C4-2B (cell line): ENCODE measurements around the gene SHMT2.

Experiments used
- ZFX ChIP-seq: fragments of 450-650 bp; IDR thresholded peaks from 2 replicates; pipeline ENCODE4 v1.6.1; 2017
- TF ChIP-seq, protein P1 (sequence below): fragments of 450-650 bp; conservative IDR thresholded peaks from 2 replicates; pipeline ENCODE4 v1.5.1; 2017; ENCODE audit warnings: mild to moderate bottlenecking

DNA sequence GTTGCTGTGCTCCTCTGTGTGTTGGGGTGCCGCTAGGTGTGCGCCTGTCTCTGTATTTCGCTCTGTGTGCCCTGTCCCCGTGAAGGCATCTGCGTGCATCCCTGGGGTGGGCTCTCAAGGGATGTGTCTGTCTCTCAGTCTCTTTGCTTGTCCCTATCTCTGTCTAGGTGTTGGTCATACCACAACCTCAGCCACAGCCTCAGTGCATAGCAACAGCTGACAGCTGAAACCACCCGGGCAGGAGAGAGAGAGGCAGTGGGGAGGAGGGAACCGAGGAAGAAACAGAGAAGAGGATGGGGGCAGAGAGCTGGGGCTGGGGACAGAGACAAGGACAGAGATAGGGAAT is 13.9 kb upstream of the SHMT2 start:
- TF ChIP-seq, protein P1, sequence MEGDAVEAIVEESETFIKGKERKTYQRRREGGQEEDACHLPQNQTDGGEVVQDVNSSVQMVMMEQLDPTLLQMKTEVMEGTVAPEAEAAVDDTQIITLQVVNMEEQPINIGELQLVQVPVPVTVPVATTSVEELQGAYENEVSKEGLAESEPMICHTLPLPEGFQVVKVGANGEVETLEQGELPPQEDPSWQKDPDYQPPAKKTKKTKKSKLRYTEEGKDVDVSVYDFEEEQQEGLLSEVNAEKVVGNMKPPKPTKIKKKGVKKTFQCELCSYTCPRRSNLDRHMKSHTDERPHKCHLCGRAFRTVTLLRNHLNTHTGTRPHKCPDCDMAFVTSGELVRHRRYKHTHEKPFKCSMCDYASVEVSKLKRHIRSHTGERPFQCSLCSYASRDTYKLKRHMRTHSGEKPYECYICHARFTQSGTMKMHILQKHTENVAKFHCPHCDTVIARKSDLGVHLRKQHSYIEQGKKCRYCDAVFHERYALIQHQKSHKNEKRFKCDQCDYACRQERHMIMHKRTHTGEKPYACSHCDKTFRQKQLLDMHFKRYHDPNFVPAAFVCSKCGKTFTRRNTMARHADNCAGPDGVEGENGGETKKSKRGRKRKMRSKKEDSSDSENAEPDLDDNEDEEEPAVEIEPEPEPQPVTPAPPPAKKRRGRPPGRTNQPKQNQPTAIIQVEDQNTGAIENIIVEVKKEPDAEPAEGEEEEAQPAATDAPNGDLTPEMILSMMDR: no peak
- no peak for TF ChIP-seq ZFX
